ENCODE data around the gene PLS3. TPM values are rescaled to one million over a fixed set of nuclear protein-coding genes. Genes with fewer than 3 reads are reported as not detected.
A peak's percentile ranks its signal among the peaks of the same experiment; 100 is the strongest.

Gene PLS3
- total and polyA plus RNA-seq, 2 experiments from 2014 or later: 114 to 218 TPM

DNA sequence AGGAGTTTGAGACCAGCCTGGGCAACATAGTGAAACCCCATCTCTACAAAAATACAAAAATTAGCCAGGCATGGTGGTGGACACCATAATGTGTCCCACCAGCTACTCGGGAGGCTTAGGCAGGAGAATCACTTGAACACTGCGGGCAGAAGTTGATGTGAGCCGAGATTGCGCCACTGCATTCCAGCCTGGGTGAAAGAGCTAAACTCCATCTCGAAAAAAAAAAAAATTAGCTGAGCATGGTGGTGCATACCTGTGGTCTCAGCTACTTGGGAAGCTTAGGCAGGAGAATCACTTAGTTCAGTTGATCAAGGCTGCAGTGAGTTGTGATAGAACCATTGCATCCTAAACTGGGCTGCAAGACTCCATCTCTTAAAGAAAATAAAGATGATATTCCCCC lies 91.2 kb downstream of the PLS3 start:
- TF ChIP-seq, protein P1, sequence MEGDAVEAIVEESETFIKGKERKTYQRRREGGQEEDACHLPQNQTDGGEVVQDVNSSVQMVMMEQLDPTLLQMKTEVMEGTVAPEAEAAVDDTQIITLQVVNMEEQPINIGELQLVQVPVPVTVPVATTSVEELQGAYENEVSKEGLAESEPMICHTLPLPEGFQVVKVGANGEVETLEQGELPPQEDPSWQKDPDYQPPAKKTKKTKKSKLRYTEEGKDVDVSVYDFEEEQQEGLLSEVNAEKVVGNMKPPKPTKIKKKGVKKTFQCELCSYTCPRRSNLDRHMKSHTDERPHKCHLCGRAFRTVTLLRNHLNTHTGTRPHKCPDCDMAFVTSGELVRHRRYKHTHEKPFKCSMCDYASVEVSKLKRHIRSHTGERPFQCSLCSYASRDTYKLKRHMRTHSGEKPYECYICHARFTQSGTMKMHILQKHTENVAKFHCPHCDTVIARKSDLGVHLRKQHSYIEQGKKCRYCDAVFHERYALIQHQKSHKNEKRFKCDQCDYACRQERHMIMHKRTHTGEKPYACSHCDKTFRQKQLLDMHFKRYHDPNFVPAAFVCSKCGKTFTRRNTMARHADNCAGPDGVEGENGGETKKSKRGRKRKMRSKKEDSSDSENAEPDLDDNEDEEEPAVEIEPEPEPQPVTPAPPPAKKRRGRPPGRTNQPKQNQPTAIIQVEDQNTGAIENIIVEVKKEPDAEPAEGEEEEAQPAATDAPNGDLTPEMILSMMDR (IDR thresholded peaks at IDR 0.05; ENCODE audit: low read depth, low read length): no peak

DNA sequence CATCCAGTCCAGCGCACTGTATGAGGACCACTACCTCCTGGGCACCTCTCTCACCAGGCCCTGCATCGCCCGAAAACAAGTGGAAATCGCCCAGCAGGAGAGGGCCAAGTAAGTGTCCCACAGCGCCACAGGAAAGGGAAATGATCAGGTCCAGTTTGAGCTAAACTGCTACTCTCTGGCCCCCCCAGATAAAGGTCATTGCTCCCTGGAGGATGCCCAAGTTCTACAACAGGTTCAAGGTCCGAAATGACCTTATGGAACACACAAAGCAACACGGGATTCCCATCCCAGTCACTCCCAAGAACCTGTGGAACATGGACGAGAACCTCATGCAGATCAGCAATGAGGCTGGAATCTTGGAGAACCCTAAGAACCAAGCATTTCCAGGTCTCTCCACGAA lies 104.1 kb downstream of the PLS3 start:
- DNase-seq (ENCODE audit: low read depth in 1 of 2, low spot score in 1 of 2): no peak
- Histone ChIP-seq H3K4me3 (no peak overlapping the region), H3K36me3 (no peaks in the 10 kb centered on the region), H3K27ac (no peak overlapping the region), H3K27me3 (no peaks in the 10 kb centered on the region), H3K9me3 (ENCODE audit: low read depth) (no peaks in the 10 kb centered on the region), H3K4me1 (ENCODE audit: low read depth) (no peaks in the 10 kb centered on the region)
- TF ChIP-seq, protein P1 (IDR thresholded peaks at IDR 0.05; ENCODE audit: low read depth, low read length): no peak

More for the DNA sequence above, 91.2 kb downstream of the PLS3 start:
- DNase-seq (ENCODE audit: low read depth in 1 of 2, low spot score in 1 of 2): peak in 1 of 2 donors; percentile 14
- Histone ChIP-seq H3K27me3 (no peaks in the 10 kb centered on the region), H3K36me3 (peaks cover 37% of the 10 kb centered on the region), H3K9me3 (ENCODE audit: low read depth) (no peaks in the 10 kb centered on the region), H3K27ac (no peak overlapping the region), H3K4me3 (no peak overlapping the region), H3K4me1 (ENCODE audit: low read depth) (peaks cover 10% of the 10 kb centered on the region)

DNA sequence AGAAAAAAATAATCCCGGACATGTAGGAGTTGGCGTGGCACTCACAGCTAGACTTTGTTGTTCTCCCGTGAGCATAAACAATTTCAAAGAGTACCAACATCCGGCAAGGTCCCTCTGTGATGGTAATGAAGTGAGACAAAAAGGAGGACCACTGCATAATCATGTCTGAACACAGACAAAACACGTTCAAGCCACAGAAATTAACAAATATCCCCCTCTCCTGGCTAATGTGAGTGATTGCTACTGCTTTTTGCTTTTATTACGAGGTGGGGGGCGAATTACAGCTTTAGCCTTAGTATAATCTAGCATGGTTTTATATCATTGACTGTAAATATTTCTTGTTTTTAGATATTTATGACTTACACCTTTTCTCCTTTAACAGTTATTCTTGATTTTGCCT lies 118.5 kb downstream of the PLS3 start:
- H3K9me3 ChIP-seq (ENCODE audit: low read depth): no peaks in the 10 kb centered on the region
- no peak overlapping the region for H3K4me3 ChIP-seq
- H3K27me3 ChIP-seq: no peaks in the 10 kb centered on the region
- no peaks in the 10 kb centered on the region for H3K4me1 ChIP-seq (ENCODE audit: low read depth)
- H3K36me3 ChIP-seq: no peaks in the 10 kb centered on the region
- DNase-seq (ENCODE audit: low read depth in 1 of 2, low spot score in 1 of 2): peak; percentile 35 to 50
- no peak overlapping the region for H3K27ac ChIP-seq
- TF ChIP-seq, protein P1 (IDR thresholded peaks at IDR 0.05; ENCODE audit: low read depth, low read length): peak; percentile 44

DNA sequence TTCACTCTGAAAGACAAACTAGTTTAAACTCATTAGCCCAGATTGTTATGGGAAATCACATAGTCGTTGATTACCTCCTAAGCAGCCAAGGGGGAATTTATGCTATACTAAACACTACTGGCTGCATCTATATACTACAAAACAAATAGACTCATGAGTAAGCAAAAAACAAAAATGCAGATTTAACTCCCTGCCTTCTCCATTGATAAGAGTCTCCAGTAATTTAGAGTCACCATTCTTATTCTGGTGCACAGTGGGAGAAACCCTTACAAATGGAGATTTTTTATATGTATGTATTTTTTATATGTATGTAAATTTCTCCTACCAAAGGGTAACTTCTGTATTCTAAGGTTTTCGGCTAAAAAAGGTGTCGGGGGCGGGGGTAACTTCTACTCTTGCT lies 126.6 kb downstream of the PLS3 start:
- H3K4me3 ChIP-seq: no peak overlapping the region
- H3K4me1 ChIP-seq (ENCODE audit: low read depth): no peaks in the 10 kb centered on the region
- no peak overlapping the region for H3K27ac ChIP-seq
- H3K36me3 ChIP-seq: no peaks in the 10 kb centered on the region
- H3K27me3 ChIP-seq: no peaks in the 10 kb centered on the region
- no peaks in the 10 kb centered on the region for H3K9me3 ChIP-seq (ENCODE audit: low read depth)
- TF ChIP-seq, protein P1 (IDR thresholded peaks at IDR 0.05; ENCODE audit: low read depth, low read length): no peak
- DNase-seq (ENCODE audit: low read depth in 1 of 2, low spot score in 1 of 2): no peak

DNA sequence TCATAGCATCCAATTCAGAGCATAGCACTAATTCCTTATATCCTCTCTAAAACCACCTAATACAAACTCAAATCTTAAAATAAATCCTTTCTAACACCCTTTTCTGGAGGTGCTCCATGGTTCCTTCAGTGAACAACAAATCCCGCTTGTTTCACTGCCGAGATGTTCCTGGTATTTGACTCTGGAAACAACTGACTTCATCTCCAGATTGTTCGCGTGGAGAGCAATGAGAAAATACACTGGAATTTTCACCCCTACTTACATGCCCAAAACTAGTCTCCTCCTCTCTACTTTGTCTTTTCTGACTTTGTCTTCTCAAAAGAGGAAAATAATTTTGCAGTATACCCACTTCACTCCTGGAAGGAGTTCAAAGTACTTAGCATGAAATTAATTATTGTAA lies 129.0 kb downstream of the PLS3 start:
- Histone ChIP-seq H3K9me3 (ENCODE audit: low read depth) (no peaks in the 10 kb centered on the region), H3K27me3 (no peaks in the 10 kb centered on the region), H3K27ac (no peak overlapping the region), H3K36me3 (no peaks in the 10 kb centered on the region), H3K4me1 (ENCODE audit: low read depth) (no peaks in the 10 kb centered on the region), H3K4me3 (no peak overlapping the region)
- peak in 1 of 2 donors; percentile 43 for DNase-seq (ENCODE audit: low read depth in 1 of 2, low spot score in 1 of 2)
- TF ChIP-seq, protein P1 (IDR thresholded peaks at IDR 0.05; ENCODE audit: low read depth, low read length): no peak

All from cardiac muscle cell (in vitro differentiated cells and primary cell).